Middle frontal gyrus (tissue), 1 donor: ENCODE data around the gene TAS2R31.

Source experiments
- DNase-seq: peaks from one replicate; pipeline ENCODE4 v3.0.0-alpha.2; 2015; ENCODE audit warnings: low spot score; ENCODE audit errors: extremely low spot score

The TAS2R31 gene

DNA sequence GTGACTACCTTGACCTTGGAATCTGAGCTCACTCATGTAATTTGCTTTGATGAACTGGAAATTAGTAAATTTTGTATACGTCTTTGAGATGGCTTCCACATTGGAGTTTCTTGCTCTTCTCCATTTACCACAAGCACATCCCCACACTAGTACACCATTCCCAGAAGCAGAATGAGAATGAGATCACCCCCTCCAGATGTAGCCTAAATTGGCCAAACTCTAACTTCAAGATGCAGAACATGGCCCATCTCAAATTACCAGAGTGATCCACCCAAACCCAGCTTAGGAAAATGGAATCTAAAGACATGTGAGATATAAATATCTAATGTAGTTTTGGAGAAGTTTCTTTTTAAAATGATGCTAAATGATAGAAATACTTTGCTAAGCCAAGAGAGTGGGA, 23.6 kb downstream of the TAS2R31 start:
- DNase-seq: no peak

DNA sequence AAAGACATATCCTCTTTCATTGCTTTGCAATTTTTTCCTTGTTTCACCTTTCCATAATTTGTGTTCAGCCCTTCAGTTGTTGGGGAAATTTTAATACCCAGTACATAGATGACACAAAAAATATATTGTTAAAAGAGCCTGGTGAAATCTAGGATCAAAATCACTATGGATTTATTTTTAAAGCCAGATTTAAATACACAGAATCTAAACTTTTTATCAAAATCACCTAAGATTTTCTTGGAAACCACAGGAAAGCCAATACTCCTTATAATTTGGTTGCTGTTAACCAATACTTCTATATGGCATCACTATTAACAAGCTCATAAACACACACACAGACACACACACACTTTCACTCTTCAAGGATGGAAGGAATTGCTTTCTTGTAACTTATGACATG, 33.0 kb downstream of the TAS2R31 start, which contains the start of gene TAS2R20:
Gene TAS2R20 (minus strand): TSS at position 101 of the 400 bp plus-strand sequence. CDS start 429 bp downstream, outside the sequence.
- DNase-seq: no peak

DNA sequence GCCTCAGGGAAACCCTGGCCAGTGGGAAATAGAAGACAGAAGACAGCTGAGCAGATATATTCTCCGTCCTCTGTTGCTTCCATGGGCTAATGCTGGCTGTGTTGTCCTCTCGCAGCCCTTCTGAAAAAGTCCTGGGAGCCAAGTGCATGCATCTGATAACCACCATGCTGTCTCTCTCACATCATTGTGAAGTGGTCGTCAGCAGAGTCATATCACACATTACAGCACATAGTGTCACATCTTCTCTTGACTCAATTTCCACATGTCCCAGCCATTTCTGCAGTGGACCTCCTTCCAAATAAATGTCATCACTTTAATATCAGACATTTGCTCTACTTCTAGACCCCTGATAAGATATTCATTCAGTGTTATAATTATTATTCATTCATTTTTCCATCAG, 36.9 kb downstream of the TAS2R31 start:
- DNase-seq: no peak

DNA sequence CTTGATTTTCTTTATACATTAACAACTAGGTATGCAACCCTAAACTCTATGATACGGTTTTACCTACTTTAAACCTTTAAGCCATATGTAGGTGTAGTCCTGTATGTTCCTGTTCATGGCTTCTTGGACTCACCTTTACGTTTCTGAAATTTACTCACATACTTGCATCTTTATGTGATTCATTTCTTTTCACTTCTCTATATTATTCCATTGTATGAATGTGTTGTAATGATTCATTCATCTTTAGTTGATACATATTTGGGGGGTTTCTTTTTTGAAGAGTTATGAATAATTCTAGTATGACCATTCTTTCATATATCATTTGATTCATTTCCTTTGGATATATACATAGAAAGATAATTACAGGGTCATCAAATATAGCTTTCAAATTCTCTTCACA, 42.1 kb downstream of the TAS2R31 start:
- no peak for DNase-seq

DNA sequence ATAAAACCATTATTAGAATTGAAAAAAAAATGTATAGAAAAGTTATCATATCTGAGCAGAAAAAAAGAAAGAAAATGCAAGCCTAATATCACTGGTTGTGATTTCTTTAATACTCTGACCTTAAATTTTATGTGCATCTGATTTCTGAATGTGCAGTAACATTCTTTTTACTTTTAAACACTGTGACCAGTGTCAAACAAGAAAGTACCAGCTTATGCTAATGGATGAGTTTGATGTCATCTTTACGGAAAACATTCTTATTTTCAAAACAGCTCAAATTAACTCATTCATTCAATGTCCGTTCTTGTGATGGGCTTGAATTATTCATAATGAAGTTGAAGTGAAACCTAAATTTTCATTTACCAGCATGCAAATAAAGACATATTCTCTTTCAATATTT, 44.4 kb downstream of the TAS2R31 start, which contains the start of gene TAS2R50:
Gene TAS2R50 (minus strand): TSS at position 101 of the 400 bp plus-strand sequence. CDS start 52 bp downstream, at position 49.
- DNase-seq: no peak

DNA sequence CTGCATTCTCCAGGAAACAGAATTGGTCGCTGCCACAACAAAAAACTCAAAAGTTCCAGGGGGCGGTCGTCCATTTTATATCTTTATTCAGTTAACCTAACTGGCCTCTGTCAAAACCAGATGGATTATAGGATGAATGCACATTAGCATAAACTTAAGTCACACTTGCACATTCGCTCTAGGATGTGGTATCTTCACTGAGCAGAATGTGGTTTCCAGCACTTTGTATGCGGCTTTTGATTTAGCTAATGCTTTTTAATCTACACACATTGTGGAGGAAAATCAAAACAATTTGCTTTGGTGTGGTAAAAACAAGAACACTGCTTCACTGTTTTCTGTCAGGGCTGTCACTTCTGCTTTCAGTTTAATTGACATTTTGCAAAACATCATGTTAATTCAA, 49.0 kb downstream of the TAS2R31 start:
- no peak for DNase-seq
